Erythroblast (primary cell): ENCODE data around the gene LRRC73.

Experiments
- DNase-seq, 2 experiments: peaks; one replicate each; lab custom pipeline; 2025; lab: John Stamatoyannopoulos, UW
- GATA1 ChIP-seq: IDR thresholded peaks from 2 replicates; pipeline ENCODE4 v1.6.1; 2011; ENCODE audit warnings: low read depth, mild to moderate bottlenecking, control low read depth, low read length, moderate library complexity
- POLR2A ChIP-seq: IDR thresholded peaks from 2 replicates; pipeline ENCODE4 v1.6.1; 2011; ENCODE audit warnings: mild to moderate bottlenecking, low read length

The LRRC73 gene

DNA sequence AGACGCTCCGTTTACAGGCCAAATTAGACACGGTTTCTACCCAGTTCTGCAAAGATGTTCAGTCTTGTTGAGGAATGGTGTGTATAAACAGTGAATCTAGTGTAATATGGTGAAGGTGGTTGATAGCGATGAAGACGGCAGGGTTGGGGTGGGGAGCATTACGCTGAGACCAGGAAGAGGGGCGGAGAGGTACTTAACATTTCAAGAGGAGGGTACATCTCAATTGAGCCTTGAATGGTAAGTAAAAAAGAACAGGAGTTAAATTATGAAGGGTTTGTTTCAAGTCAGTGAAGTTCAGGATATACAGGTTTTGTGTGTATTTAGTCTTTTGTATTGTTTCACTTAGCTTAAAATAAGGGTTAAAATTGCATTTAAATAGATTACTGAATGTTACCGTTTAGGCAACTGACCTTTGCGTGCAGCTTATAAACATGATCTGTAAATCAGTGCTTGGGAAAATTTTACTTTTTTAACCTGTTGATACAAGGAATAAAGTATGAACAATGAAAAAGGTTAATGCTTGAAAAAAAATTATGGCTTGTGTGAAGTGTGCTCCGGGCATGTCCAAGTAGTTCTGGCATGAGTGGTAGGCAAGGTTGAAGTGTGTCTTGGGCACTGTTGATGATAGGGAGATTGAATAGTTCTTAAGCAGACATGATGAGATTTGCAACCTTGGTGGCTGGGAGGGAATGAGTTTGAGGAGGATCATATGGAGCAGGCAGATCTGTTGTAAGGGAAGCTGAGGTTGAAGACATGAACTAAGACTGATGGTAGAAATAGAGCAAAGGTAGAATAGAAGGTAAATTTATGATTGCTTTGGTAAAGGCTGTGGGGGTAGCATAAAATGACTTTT, 7.6 kb upstream of the LRRC73 start:
- TF ChIP-seq POLR2A (no peak), GATA1 (no peak)
- DNase-seq, result peak; percentile 55 to 63

GRCh38 chr6:43516697-43517504, 6.8 kb upstream of the LRRC73 start, which contains the start of the genes POLR1C and YIPF3:
POLR1C (plus strand) TSS chr6:43517089; CDS start chr6:43517110, 21 bp downstream.
YIPF3 (minus strand) TSS chr6:43516926; CDS start chr6:43516807, 119 bp downstream.
- TF ChIP-seq GATA1, result no peak
- peak; percentile 88 for TF ChIP-seq POLR2A

DNA sequence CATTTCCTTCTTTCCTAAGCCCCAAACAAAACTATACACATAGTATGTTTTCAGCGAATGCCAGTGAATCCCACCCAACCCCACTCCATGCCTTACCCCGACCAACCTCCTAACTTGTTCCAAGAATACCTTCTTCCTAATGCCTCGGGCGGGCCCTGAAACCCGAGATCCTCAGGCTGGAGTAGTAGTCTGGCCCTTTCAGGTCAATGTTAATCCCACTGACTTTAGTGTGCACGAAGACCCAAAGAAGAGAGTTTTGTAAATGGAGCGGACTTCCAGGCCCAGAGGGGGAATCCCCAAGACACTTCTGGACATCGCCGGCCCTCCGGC, 6.2 kb upstream of the LRRC73 start:
- DNase-seq, result no peak
- TF ChIP-seq GATA1, result no peak
- TF ChIP-seq POLR2A, result no peak

More at GRCh38 chr6:43516697-43517504, 6.8 kb upstream of the LRRC73 start, which contains the start of the genes POLR1C and YIPF3:
- peak; percentile 98 to 99 for DNase-seq

- TF ChIP-seq POLR2A, result no peak
- TF ChIP-seq GATA1, result no peak
Measured at GRCh38 chr6:43515808-43516207, 5.7 kb upstream of the LRRC73 start.

GRCh38 chr6:43511824-43512415, 1.8 kb upstream of the LRRC73 start:
- TF ChIP-seq GATA1 (no peak), POLR2A (no peak)
- DNase-seq, result no peak

More at GRCh38 chr6:43515808-43516207, 5.7 kb upstream of the LRRC73 start:
- no peak for DNase-seq

- no peak for TF ChIP-seq GATA1
- no peak for TF ChIP-seq POLR2A
- no peak for DNase-seq
Measured at GRCh38 chr6:43510827-43511163, 649 bp upstream of the LRRC73 start.

GRCh38 chr6:43509142-43509983, 783 bp downstream of the LRRC73 start:
- TF ChIP-seq GATA1 (no peak), POLR2A (no peak)
- DNase-seq, result peak; percentile 40 to 41

- TF ChIP-seq POLR2A (no peak), GATA1 (no peak)
- no peak for DNase-seq
Measured at GRCh38 chr6:43508481-43509141, 1.5 kb downstream of the LRRC73 start.

DNA sequence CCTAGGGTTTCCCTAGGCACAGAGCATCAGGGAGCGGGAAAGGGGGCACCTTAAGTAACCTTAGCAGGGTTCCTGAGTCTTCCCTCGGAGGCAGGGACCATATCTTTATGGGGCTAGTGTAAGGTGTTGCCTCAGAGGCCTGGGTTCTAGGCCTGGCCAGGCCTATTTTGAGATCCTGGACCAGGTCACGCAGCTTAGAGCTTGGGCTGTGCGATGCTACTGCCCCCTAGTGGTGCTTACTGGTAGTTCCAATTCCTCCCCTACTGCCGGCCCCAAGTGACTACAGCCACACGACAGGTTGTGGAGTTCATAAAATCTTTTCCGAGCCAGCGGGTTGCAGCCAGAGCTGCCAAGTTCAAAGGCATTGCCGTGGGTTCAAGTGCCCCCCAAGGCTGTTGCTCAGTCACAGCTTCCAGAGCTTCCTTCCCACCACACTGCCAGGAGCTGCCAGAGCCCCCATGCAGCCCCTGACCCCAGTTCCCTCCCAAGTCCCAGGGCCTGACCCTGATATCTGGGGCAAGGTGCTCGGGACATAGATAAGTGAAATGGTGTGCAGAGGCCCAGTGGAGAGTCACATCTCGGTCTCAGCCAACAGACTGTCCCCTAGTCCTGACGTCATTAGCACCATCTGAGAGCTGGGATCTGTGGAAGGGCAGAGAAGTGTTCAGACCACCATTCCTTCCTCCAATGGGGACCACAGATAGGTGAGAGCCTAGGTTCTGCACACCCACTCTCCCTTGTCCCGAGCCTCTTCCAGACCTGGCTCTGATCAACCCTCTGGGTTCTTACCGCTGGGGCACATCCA, 3.3 kb downstream of the LRRC73 start:
- DNase-seq, result peak; percentile 86 to 93
- TF ChIP-seq GATA1, result no peak
- no peak for TF ChIP-seq POLR2A

DNA sequence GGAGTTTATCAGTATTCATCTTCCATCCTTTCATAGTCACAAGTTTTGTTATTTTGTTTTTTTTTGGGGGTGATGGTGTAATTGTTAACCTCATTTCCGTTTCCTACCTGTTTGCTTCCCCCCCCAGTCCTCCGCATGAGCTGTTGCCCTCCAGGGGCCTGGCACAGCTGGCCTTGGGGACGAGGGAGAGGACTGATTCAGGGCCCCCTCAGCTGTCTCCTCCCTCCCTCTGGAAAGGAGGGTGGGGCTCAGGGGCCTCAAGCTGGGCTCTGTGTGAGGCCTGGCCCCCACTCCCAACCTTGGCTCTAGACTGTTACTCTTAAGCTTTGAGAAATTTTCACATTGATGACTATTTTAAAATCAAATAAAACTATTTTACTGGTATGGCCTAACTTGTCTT, 4.0 kb downstream of the LRRC73 start:
- TF ChIP-seq POLR2A, result no peak
- no peak for TF ChIP-seq GATA1
- no peak for DNase-seq

DNA sequence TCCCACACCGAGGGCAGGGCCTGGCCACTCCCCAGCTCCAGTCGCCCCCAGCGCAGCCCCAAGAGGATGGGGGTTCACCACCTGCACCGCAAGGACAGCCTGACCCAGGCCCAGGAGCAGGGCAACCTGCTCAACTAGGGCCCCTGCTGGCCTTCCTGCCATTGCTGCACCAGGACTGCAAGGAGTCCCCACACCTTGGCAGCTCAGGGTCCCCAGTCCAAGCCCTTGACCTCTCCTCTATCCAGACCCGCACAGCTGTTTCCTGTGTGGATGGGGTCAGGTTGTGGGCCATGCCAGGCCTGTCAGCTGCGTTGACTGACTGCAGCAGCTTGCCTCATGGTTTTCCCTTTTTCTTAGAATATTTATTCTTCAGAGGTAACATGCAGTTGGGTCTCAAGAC, 4.4 kb downstream of the LRRC73 start:
- no peak for TF ChIP-seq GATA1
- TF ChIP-seq POLR2A, result no peak
- no peak for DNase-seq
